Right kidney (tissue), 9 donors: Measurements from ENCODE around the gene ARL14.

ENCODE experiments used
- DNase-seq: peaks from one replicate; pipeline ENCODE4 v3.0.0-alpha.2; 2016
- long read RNA-seq, 8 donors: transcript quantifications; one replicate each; lab custom pipeline, GENCODE V29; 2026

The ARL14 gene
- long read RNA-seq, donor 1, partial matches to known transcripts: 0 of 1 reads
- long read RNA-seq, donor 1, other reads (novel, unspliced or antisense): 0 of 1 reads
- long read RNA-seq, donor 2: 0 reads
- long read RNA-seq, donor 3: 0 reads
- long read RNA-seq, donor 4: 0 reads
- long read RNA-seq, donor 5: 0 reads
- long read RNA-seq, donor 6, partial matches to known transcripts: 0 of 3 reads
- long read RNA-seq, donor 6, other reads (novel, unspliced or antisense): 0 of 3 reads
- long read RNA-seq, donor 7: 0 reads
- long read RNA-seq, donor 8: 0 reads

GRCh38 chr3:160676547-160677303 is at the start of gene ARL14:
Gene ARL14 (plus strand): TSS chr3:160677160. CDS start chr3:160677347, 187 bp downstream.
- DNase-seq: no peak

GRCh38 chr3:160629491-160629890 is 47.5 kb upstream of the ARL14 start:
- DNase-seq: no peak

- no peak for DNase-seq
Measured at GRCh38 chr3:160633361-160634083, 43.4 kb upstream of the ARL14 start.

- DNase-seq: no peak
Measured at GRCh38 chr3:160635213-160635612, 41.7 kb upstream of the ARL14 start.

GRCh38 chr3:160637086-160637485 is 39.9 kb upstream of the ARL14 start:
- DNase-seq: no peak

- DNase-seq: no peak
Measured at GRCh38 chr3:160638184-160638583, 38.8 kb upstream of the ARL14 start.

- DNase-seq: no peak
Measured at GRCh38 chr3:160641665-160642309, 35.2 kb upstream of the ARL14 start.

GRCh38 chr3:160643994-160644393 is 33.0 kb upstream of the ARL14 start:
- DNase-seq: no peak

GRCh38 chr3:160644491-160644890 is 32.5 kb upstream of the ARL14 start:
- DNase-seq: no peak

GRCh38 chr3:160648701-160649100 is 28.3 kb upstream of the ARL14 start:
- DNase-seq: no peak

GRCh38 chr3:160649596-160649995 is 27.4 kb upstream of the ARL14 start:
- no peak for DNase-seq

GRCh38 chr3:160653512-160653911 is 23.4 kb upstream of the ARL14 start:
- no peak for DNase-seq

GRCh38 chr3:160660902-160661301 is 16.1 kb upstream of the ARL14 start:
- no peak for DNase-seq

- DNase-seq: no peak
Measured at GRCh38 chr3:160661660-160662059, 15.3 kb upstream of the ARL14 start.

GRCh38 chr3:160665231-160665630 is 11.7 kb upstream of the ARL14 start:
- no peak for DNase-seq

GRCh38 chr3:160665784-160666526 is 11.0 kb upstream of the ARL14 start:
- no peak for DNase-seq

- no peak for DNase-seq
Measured at GRCh38 chr3:160667452-160667851, 9.5 kb upstream of the ARL14 start.

- no peak for DNase-seq
Measured at GRCh38 chr3:160668454-160668853, 8.5 kb upstream of the ARL14 start.

- no peak for DNase-seq
Measured at GRCh38 chr3:160671231-160671630, 5.7 kb upstream of the ARL14 start.

GRCh38 chr3:160671995-160672394 is 5.0 kb upstream of the ARL14 start:
- DNase-seq: no peak

GRCh38 chr3:160673188-160673587 is 3.8 kb upstream of the ARL14 start:
- no peak for DNase-seq

GRCh38 chr3:160675566-160676124 is 1.3 kb upstream of the ARL14 start:
- no peak for DNase-seq
